ENCODE results near the gene SORCS2.

The SORCS2 gene

DNA sequence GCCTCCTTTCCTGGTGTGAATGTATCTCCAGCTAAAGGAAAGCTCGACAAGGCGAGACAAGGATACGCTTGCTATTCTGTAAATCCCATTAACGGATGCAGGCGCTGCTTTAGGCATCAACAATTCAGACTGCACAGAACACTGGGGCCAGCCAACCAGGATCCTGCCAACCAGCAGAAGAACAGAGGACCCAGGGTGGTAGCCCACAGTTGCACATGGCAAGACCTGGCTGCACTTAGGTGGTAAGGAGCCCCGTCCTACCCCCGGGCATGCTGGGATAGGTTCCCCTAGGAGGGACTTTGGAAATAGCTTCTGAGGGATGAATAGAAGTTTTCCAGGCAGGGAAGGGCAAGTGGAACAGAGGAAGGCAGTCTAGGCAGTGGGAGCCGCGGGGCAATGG is 221.7 kb downstream of the SORCS2 start:
- no peak overlapping the region for H3K9ac ChIP-seq (ENCODE audit: low read length in 2 of 2)
- no peak overlapping the region for H3K27ac ChIP-seq (ENCODE audit: low read length)
- H3K36me3 ChIP-seq (ENCODE audit: control insufficient read depth in 2 of 2, insufficient read depth in 2 of 2, low read length in 2 of 2) = no peaks in the 10 kb centered on the region
- H3K9me3 ChIP-seq (ENCODE audit: control insufficient read depth in 2 of 2, low read length in 2 of 2) = peaks cover 5% of the 10 kb centered on the region in 2 donors
- H3K4me3 ChIP-seq (ENCODE audit: low read length in 2 of 2) = no peak overlapping the region
- H3K27me3 ChIP-seq (ENCODE audit: control insufficient read depth in 1 of 2, insufficient read depth in 2 of 2, low read length in 2 of 2) = no peaks in the 10 kb centered on the region
- peaks cover 30% of the 10 kb centered on the region for H3K4me1 ChIP-seq (ENCODE audit: control insufficient read depth, insufficient read depth, low read length)

DNA sequence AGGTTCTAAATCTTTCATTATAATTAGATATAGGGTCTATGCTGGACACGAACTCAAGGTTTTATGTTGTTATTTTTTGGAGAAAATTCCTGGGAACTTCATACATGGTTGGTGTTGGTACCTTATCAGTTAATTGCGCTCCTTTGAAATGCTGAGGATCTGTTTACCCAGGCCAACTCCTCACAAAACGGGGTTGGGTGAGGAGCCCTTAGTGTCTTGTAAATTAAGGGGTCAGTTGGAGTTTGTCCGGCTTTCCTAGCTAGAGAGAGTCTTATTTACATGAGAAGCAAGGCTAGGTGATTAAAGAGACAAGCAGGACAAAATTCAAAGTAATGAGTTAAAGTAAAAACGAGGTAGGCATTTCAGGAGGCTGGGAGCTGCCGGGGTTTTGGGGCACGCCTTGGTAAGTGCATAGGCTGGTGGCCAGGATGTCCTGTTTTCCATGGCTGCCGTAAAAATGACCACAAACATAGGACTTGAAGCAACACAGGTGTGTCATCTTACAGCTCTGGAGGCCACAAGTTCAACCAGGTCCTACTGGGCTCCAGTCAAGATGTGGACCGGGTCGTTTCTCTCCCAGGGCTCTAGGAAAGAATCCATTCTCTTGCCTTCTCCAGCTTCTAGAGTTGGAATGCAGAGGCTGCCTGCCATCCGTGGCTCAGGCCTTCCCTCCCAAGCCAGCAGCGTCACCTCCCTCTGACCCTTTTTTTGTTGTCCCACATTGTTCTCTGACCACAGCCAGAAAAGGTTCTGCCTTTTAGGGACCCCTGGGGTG is 222.6 kb downstream of the SORCS2 start:
- Histone ChIP-seq H3K4me3 (ENCODE audit: low read length in 2 of 2) (no peak overlapping the region), H3K36me3 (ENCODE audit: control insufficient read depth in 2 of 2, insufficient read depth in 2 of 2, low read length in 2 of 2) (no peaks in the 10 kb centered on the region), H3K27ac (ENCODE audit: low read length) (no peak overlapping the region), H3K27me3 (ENCODE audit: control insufficient read depth in 1 of 2, insufficient read depth in 2 of 2, low read length in 2 of 2) (no peaks in the 10 kb centered on the region), H3K9me3 (ENCODE audit: control insufficient read depth in 2 of 2, low read length in 2 of 2) (no peaks in the 10 kb centered on the region), H3K4me1 (ENCODE audit: control insufficient read depth, insufficient read depth, low read length) (peaks cover 27% of the 10 kb centered on the region), H3K9ac (ENCODE audit: low read length in 2 of 2) (no peak overlapping the region)

DNA sequence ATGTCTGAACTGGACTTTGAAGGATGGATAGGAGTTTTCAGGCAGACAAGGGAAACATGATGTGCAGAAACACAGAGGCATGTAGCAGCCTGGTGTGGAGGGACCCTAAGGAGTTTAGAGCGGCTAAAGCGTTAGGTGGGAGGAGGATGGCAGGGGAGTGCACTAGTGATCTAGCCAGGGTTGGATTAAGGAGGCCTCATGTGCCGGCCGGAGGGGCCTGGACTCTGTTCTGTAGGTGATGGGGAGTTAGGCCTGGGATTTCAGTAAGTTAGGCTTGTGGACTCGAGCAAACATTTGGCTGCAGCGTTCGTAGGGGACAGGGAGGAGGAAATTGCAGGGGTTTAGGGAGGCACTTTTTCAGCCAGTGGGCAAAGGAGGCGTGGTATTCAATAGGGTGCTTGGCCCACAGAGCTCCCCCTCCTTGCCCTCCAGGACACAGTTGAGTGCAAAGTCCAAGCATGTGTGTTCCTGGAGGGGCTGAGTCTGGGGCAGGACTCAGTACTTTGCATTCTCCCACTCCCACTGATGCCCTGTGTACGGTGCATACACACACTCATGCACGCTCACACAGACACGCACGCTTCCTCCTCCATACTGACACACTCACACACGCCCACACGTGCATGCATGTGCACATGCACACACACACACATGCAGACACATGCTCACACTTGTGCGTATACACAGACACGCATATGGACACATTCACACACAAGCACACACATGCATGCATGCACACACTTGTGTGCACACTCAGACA is 223.8 kb downstream of the SORCS2 start:
- Histone ChIP-seq H3K4me3 (ENCODE audit: low read length in 2 of 2) (no peak overlapping the region), H3K4me1 (ENCODE audit: control insufficient read depth, insufficient read depth, low read length) (peaks cover 16% of the 10 kb centered on the region), H3K9ac (ENCODE audit: low read length in 2 of 2) (no peak overlapping the region), H3K36me3 (ENCODE audit: control insufficient read depth in 2 of 2, insufficient read depth in 2 of 2, low read length in 2 of 2) (no peaks in the 10 kb centered on the region), H3K9me3 (ENCODE audit: control insufficient read depth in 2 of 2, low read length in 2 of 2) (no peaks in the 10 kb centered on the region), H3K27ac (ENCODE audit: low read length) (no peak overlapping the region), H3K27me3 (ENCODE audit: control insufficient read depth in 1 of 2, insufficient read depth in 2 of 2, low read length in 2 of 2) (no peaks in the 10 kb centered on the region)

DNA sequence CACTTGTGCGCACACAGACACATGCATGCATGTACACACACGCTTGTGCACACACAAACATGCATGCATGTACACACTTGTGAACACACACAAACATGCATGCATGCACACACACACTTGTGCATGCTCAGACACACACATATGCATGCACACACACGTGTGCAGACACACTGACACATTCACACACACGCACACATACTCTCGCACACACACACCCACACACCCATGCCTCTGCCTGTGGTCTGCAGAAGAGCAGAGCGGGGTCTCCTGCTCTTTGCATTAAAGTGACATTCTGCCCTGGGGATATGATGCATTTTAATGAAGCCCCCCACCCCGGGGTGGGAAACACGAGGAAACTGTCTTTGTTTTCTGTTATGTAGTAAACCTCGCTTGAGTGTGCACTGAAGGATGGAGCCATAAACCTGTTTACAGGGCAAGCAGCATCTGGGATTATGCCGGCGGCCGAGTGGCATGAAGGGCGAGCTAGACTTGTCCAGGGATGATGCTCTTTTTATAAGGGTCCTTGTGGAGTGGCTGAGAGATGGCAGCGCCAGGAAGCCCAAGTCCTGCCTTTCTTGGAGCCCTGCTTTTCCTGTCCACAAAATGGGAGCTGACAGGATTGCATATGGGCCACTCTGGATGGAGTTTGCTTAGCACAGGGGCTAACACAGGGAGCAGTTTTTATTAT is 224.6 kb downstream of the SORCS2 start:
- Histone ChIP-seq H3K4me1 (ENCODE audit: control insufficient read depth, insufficient read depth, low read length) (peaks cover 8% of the 10 kb centered on the region), H3K27me3 (ENCODE audit: control insufficient read depth in 1 of 2, insufficient read depth in 2 of 2, low read length in 2 of 2) (no peaks in the 10 kb centered on the region), H3K36me3 (ENCODE audit: control insufficient read depth in 2 of 2, insufficient read depth in 2 of 2, low read length in 2 of 2) (no peaks in the 10 kb centered on the region), H3K27ac (ENCODE audit: low read length) (no peak overlapping the region), H3K9ac (ENCODE audit: low read length in 2 of 2) (no peak overlapping the region), H3K9me3 (ENCODE audit: control insufficient read depth in 2 of 2, low read length in 2 of 2) (no peaks in the 10 kb centered on the region), H3K4me3 (ENCODE audit: low read length in 2 of 2) (no peak overlapping the region)

DNA sequence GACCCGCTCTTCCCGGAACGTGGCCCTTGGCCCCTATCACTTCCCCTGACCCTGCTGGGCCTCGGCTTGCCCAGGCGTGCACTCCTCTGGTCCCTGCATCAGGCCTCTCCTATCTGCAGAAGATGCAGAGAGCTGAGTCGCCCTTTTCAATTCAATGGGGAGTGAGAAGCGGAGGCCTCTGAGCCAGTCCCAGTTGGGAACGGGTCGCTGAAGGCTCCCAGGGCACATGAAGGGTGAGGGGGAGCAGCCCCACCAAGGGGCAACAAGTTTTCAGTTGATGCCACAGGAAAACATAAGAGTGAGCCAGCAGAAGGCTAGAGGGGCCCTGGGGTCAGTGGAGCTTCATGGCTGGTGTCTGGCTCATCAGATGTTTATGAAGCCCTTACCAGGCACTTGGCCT is 225.3 kb downstream of the SORCS2 start:
- no peaks in the 10 kb centered on the region for H3K9me3 ChIP-seq (ENCODE audit: control insufficient read depth in 2 of 2, low read length in 2 of 2)
- peaks cover under 1% of the 10 kb centered on the region for H3K4me1 ChIP-seq (ENCODE audit: control insufficient read depth, insufficient read depth, low read length)
- no peaks in the 10 kb centered on the region for H3K36me3 ChIP-seq (ENCODE audit: control insufficient read depth in 2 of 2, insufficient read depth in 2 of 2, low read length in 2 of 2)
- H3K9ac ChIP-seq (ENCODE audit: low read length in 2 of 2) = no peak overlapping the region
- H3K27me3 ChIP-seq (ENCODE audit: control insufficient read depth in 1 of 2, insufficient read depth in 2 of 2, low read length in 2 of 2) = no peaks in the 10 kb centered on the region
- H3K4me3 ChIP-seq (ENCODE audit: low read length in 2 of 2) = no peak overlapping the region
- H3K27ac ChIP-seq (ENCODE audit: low read length) = no peak overlapping the region

DNA sequence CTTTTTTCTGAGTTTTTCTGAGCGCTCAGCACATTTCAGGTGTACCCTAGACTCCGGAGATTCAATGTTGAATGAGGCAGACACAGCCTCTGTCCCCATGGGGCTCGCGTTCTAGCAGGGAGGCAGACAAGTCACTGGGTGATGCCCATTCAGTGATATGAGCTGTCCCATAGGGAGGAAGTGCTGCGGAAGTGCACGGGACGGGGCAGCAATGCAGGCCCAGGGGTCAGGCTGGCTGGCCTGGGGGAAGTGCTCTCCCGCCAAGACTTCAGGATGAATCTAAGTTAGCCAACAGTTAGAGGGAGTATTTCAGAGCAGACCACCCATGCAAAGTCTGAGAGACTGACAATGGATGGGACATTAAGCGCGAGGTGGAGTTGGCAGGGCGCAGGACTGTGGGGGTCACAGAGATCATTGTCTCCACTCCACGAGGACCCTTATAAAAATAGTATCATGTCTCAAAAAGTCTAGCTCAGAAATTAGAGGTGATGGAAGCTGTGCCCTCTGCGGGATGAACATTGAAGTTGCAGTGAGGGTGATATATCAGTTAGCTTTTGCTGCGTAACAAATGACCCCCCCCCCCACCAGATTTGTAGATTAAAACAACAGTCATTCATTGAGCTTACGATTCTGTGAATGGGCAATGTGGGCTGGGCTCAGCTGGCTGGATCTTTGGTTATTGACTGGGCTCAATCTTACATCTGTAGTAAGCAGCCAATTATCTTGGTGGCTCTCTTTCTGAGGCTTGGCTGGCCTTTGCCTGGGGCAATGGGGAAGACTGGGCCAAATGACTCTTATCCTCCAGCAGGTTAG is 226.0 kb downstream of the SORCS2 start:
- no peak overlapping the region for H3K27ac ChIP-seq (ENCODE audit: low read length)
- H3K4me3 ChIP-seq (ENCODE audit: low read length in 2 of 2) = no peak overlapping the region
- H3K9me3 ChIP-seq (ENCODE audit: control insufficient read depth in 2 of 2, low read length in 2 of 2) = no peaks in the 10 kb centered on the region

DNA sequence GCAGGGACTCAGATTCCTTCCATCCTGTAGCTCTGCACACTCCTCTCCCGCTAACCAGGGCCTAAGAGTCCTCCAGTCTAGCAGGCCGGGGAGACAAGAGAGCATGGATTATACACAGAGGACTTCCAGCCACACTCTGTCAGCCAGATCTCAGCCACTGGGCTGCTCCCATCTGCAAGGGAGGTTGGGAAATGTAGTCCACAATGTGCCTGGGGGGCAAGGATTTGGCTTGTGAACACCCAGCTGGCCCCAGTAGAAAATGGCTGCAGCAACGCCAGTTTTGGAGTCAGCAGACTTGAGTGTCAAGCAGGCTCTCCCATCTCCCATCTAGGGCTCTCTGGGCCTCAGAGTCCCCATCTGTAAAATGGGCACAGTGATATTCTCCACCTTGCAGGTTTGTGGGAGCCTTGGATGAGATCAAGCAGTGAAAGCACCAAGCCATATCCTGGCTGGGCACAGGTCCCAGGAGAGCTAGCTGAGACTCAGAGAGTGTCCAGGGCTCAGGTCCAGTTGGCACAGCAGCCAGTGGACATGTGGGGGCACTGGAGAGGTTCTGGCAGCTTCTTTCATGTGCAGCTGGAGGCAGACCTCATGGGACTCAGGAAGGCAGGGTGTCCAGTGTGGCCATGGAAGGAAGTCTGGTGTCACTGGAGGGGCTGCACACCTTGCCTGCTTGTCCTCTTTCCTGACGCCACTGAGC is 227.8 kb downstream of the SORCS2 start:
- Histone ChIP-seq H3K9ac (ENCODE audit: low read length in 2 of 2) (no peak overlapping the region), H3K27me3 (ENCODE audit: control insufficient read depth in 1 of 2, insufficient read depth in 2 of 2, low read length in 2 of 2) (no peaks in the 10 kb centered on the region), H3K4me1 (ENCODE audit: control insufficient read depth, insufficient read depth, low read length) (no peaks in the 10 kb centered on the region), H3K9me3 (ENCODE audit: control insufficient read depth in 2 of 2, low read length in 2 of 2) (no peaks in the 10 kb centered on the region), H3K36me3 (ENCODE audit: control insufficient read depth in 2 of 2, insufficient read depth in 2 of 2, low read length in 2 of 2) (no peaks in the 10 kb centered on the region), H3K27ac (ENCODE audit: low read length) (no peak overlapping the region), H3K4me3 (ENCODE audit: low read length in 2 of 2) (no peak overlapping the region)

More for the DNA sequence above, 226.0 kb downstream of the SORCS2 start:
- Histone ChIP-seq H3K27me3 (ENCODE audit: control insufficient read depth in 1 of 2, insufficient read depth in 2 of 2, low read length in 2 of 2) (no peaks in the 10 kb centered on the region), H3K9ac (ENCODE audit: low read length in 2 of 2) (no peak overlapping the region), H3K4me1 (ENCODE audit: control insufficient read depth, insufficient read depth, low read length) (no peaks in the 10 kb centered on the region), H3K36me3 (ENCODE audit: control insufficient read depth in 2 of 2, insufficient read depth in 2 of 2, low read length in 2 of 2) (no peaks in the 10 kb centered on the region)

DNA sequence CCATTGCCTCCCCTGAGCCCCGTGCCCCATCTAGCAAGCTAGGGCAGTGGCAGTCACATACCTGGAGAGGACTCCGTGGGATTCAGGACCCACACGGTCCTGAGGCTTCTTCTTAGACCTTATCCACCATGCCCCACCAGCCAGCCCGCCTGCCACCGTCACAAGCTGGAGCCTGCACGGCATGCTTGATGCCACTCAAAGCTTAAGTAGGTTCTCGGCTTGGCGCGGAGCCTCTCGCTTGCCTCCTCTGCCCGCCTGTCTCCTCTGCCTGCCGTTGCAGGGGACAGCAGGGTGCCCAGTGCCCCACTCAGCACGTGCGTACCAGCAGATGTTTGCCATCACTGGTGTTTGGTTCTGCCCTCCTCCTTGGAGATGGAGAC is 228.3 kb downstream of the SORCS2 start:
- Histone ChIP-seq H3K4me1 (ENCODE audit: control insufficient read depth, insufficient read depth, low read length) (no peaks in the 10 kb centered on the region), H3K9me3 (ENCODE audit: control insufficient read depth in 2 of 2, low read length in 2 of 2) (no peaks in the 10 kb centered on the region), H3K4me3 (ENCODE audit: low read length in 2 of 2) (no peak overlapping the region), H3K9ac (ENCODE audit: low read length in 2 of 2) (no peak overlapping the region), H3K36me3 (ENCODE audit: control insufficient read depth in 2 of 2, insufficient read depth in 2 of 2, low read length in 2 of 2) (no peaks in the 10 kb centered on the region), H3K27me3 (ENCODE audit: control insufficient read depth in 1 of 2, insufficient read depth in 2 of 2, low read length in 2 of 2) (no peaks in the 10 kb centered on the region), H3K27ac (ENCODE audit: low read length) (no peak overlapping the region)

DNA sequence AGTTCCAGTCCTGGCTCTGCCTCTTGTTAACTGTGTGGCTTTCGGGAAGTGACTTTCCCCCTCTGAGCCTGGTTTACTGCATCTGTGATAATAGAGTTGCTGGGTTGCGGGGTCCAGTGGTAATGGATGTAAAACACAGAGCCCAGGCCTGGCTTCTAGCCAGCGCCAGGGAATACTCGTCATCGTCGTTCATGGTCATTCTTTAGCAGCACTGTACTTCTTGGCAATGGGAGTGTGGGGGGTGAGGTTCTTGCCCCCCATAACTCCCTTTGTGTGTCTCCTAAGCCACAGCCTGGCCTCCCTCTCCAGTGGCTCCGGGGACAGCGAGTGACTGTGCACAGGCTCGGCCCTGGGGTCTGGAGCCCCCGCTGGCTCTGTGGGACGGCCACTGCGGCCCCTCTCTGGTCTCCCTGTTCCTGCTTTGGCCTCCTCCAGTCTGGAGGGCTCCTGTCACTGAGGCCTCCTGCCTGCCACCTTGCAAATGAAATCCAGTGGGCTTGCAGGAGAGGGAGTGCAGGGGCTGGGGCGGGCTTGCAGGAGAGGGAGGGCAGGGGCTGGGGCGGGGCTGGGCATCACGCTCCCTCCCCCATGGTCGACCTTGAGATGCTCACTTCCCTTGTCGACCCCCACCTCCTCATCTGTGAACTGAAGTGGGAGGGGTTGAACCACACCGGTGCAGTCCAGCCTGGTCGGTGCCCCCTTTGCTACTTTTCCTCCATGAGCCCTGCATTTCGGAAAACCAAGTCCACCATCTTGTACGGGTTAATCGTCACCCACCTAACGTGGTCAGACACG is 229.2 kb downstream of the SORCS2 start:
- H3K27me3 ChIP-seq (ENCODE audit: control insufficient read depth in 1 of 2, insufficient read depth in 2 of 2, low read length in 2 of 2) = no peaks in the 10 kb centered on the region
- H3K4me1 ChIP-seq (ENCODE audit: control insufficient read depth, insufficient read depth, low read length) = no peaks in the 10 kb centered on the region
- no peaks in the 10 kb centered on the region for H3K36me3 ChIP-seq (ENCODE audit: control insufficient read depth in 2 of 2, insufficient read depth in 2 of 2, low read length in 2 of 2)
- H3K9me3 ChIP-seq (ENCODE audit: control insufficient read depth in 2 of 2, low read length in 2 of 2) = no peaks in the 10 kb centered on the region
- no peak overlapping the region for H3K4me3 ChIP-seq (ENCODE audit: low read length in 2 of 2)
- no peak overlapping the region for H3K27ac ChIP-seq (ENCODE audit: low read length)
- H3K9ac ChIP-seq (ENCODE audit: low read length in 2 of 2) = no peak overlapping the region

All from stomach smooth muscle (tissue), 2 donors.